AG20443 (cell line): ENCODE data around the gene HNRNPAB.
A peak's percentile ranks its signal among the peaks of the same experiment; 100 is the strongest.

Experiments used
- DNase-seq: peaks from one replicate; pipeline ENCODE4 v3.0.0; 2012; ENCODE audit warnings: low spot score, mixed read lengths

Gene HNRNPAB

GRCh38 chr5:178230879-178231538 lies 26.7 kb downstream of the HNRNPAB start:
- DNase-seq = peak; percentile 64

- DNase-seq = no peak
Measured at GRCh38 chr5:178231539-178232123, 27.3 kb downstream of the HNRNPAB start.

GRCh38 chr5:178232124-178232919 lies 28.0 kb downstream of the HNRNPAB start, which contains the start of gene PHYKPL:
TSS of gene PHYKPL (minus strand) at chr5:178232802. CDS start at chr5:178232550, 252 bp downstream.
- DNase-seq = peak; percentile 90

GRCh38 chr5:178232920-178233429 lies 28.6 kb downstream of the HNRNPAB start:
- no peak for DNase-seq

- DNase-seq = no peak
Measured at GRCh38 chr5:178234121-178234749, 29.9 kb downstream of the HNRNPAB start.

GRCh38 chr5:178234750-178235587 lies 30.6 kb downstream of the HNRNPAB start:
- DNase-seq = peak; percentile 81

GRCh38 chr5:178235588-178235974 lies 31.2 kb downstream of the HNRNPAB start:
- DNase-seq = no peak

- no peak for DNase-seq
Measured at GRCh38 chr5:178236126-178236525, 31.8 kb downstream of the HNRNPAB start.

- DNase-seq = no peak
Measured at GRCh38 chr5:178236679-178237078, 32.3 kb downstream of the HNRNPAB start.

GRCh38 chr5:178237431-178238312 lies 33.3 kb downstream of the HNRNPAB start:
- peak; percentile 81 for DNase-seq

- DNase-seq = no peak
Measured at GRCh38 chr5:178238313-178238635, 33.9 kb downstream of the HNRNPAB start.

- DNase-seq = no peak
Measured at GRCh38 chr5:178238711-178239592, 34.6 kb downstream of the HNRNPAB start.

GRCh38 chr5:178239626-178240301 lies 35.4 kb downstream of the HNRNPAB start:
- peak; percentile 71 for DNase-seq

GRCh38 chr5:178240341-178240741 lies 36.0 kb downstream of the HNRNPAB start:
- no peak for DNase-seq

GRCh38 chr5:178240766-178241165 lies 36.4 kb downstream of the HNRNPAB start:
- DNase-seq = no peak

- DNase-seq = no peak
Measured at GRCh38 chr5:178241231-178241663, 36.9 kb downstream of the HNRNPAB start.

- no peak for DNase-seq
Measured at GRCh38 chr5:178241688-178242231, 37.4 kb downstream of the HNRNPAB start.

GRCh38 chr5:178242416-178242815 lies 38.1 kb downstream of the HNRNPAB start:
- DNase-seq = no peak

- no peak for DNase-seq
Measured at GRCh38 chr5:178244576-178244975, 40.2 kb downstream of the HNRNPAB start.
